ENCODE data around the gene CACHD1. TPM values are rescaled to one million over a fixed set of nuclear protein-coding genes. Genes with fewer than 3 reads are reported as not detected.

The CACHD1 gene
- total RNA-seq, 4 donors from 2014 or later: 1.6 to 3.2 (median 2.2) TPM; not detected in 1

DNA sequence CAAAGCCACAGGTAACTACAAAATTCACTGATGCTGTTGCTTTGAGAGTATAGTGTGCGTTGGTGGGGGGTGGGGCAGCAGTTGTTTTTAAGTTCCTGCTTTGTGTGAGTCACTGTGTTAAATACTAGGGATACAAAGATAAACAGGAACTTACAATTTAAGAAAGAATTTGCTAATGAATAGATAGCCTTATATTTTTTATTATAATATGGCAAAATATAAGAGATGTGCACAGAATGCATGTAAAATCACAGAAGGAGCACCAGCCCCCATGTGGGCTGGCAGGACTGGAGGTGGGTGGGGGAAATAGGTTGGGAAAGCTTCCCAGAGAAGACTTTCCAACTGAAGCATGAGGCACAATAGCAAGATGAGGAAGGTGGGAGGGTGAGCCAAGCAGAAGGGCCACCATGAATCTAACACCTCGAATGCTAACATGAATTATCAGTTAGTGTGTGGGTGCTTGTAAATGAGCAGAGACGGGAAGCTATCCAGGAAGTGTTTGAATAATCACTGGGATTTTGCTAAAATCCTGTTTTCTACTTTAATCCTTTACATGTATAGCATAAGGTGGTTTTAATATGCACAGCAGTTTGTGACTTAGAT lies 217.9 kb downstream of the CACHD1 start:
- no peak overlapping the region for H3K27ac ChIP-seq
- H3K4me1 ChIP-seq: peaks cover 0 to 12% (median 8%) of the 10 kb centered on the region in 4 donors
- DNase-seq: peak; percentile 11
- WGBS, 2 donors (ENCODE audit: low coverage in 1 of 2): 61 to 74% methylated on average over 3 of the region's 3 CpGs
- no peaks in the 10 kb centered on the region for H3K9me3 ChIP-seq
- in situ Hi-C loops (cut with MboI; ENCODE audit: low pct_ligation_motif_present in 1 of 4, low pct_unique_long_range_greater_than_20kb in 1 of 4, low sequenced_read_pairs in 3 of 4): loop anchor here in 3 of 4 donors (10.0 to 25.0 kb wide), 2 partner anchors 137 to 426 kb away; no protein-coding TSS in a partner anchor
- TF ChIP-seq POLR2AphosphoS5 (IDR thresholded peaks at IDR 0.05) (no peak), EP300 (IDR thresholded peaks at IDR 0.05; ENCODE audit: low read depth) (no peak), POLR2A (IDR thresholded peaks at IDR 0.05) (no peak)
- TF ChIP-seq, protein P1, sequence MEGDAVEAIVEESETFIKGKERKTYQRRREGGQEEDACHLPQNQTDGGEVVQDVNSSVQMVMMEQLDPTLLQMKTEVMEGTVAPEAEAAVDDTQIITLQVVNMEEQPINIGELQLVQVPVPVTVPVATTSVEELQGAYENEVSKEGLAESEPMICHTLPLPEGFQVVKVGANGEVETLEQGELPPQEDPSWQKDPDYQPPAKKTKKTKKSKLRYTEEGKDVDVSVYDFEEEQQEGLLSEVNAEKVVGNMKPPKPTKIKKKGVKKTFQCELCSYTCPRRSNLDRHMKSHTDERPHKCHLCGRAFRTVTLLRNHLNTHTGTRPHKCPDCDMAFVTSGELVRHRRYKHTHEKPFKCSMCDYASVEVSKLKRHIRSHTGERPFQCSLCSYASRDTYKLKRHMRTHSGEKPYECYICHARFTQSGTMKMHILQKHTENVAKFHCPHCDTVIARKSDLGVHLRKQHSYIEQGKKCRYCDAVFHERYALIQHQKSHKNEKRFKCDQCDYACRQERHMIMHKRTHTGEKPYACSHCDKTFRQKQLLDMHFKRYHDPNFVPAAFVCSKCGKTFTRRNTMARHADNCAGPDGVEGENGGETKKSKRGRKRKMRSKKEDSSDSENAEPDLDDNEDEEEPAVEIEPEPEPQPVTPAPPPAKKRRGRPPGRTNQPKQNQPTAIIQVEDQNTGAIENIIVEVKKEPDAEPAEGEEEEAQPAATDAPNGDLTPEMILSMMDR (IDR thresholded peaks at IDR 0.05): no peak
- intact Hi-C loops (cut with DNase I; ENCODE audit: low total_unique reads): no loop called here
- no peaks in the 10 kb centered on the region for H3K27me3 ChIP-seq
- no peak overlapping the region for H3K4me3 ChIP-seq
- H3K36me3 ChIP-seq: no peaks in the 10 kb centered on the region

DNA sequence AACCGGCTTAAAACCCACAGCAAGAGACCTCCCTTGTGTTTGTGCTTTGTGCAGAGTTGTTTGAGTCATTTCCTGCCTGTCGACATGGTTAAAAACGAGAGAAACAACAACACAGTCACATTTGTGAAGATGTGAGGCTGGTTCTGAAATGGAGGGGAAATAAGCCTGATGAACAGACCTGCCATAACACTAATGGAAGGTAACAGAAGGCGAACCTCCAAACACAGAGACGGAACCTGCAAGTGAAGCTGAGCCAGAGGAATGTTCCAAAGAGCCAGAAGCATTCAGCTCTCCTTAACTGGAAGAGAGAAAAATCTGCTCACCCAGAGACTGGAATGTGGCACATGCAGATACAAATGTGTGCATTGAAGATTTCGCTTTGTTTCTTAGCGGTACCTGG lies 221.7 kb downstream of the CACHD1 start:
- peak overlapping the region in 1 of 4 donors; percentile 1 for H3K27ac ChIP-seq
- 57 to 74% methylated on average over 7 of the region's 7 CpGs for WGBS, 2 donors (ENCODE audit: low coverage in 1 of 2)
- DNase-seq: no peak
- peaks cover 0 to 12% (median 8%) of the 10 kb centered on the region in 4 donors for H3K4me1 ChIP-seq
- in situ Hi-C loops (cut with MboI; ENCODE audit: low pct_ligation_motif_present in 1 of 4, low pct_unique_long_range_greater_than_20kb in 1 of 4, low sequenced_read_pairs in 3 of 4): loop anchor here in 3 of 4 donors (10.0 to 25.0 kb wide), 2 partner anchors 133 to 429 kb away; no protein-coding TSS in a partner anchor
- H3K9me3 ChIP-seq: no peaks in the 10 kb centered on the region
- intact Hi-C loops (cut with DNase I; ENCODE audit: low total_unique reads): no loop called here
- TF ChIP-seq POLR2AphosphoS5 (IDR thresholded peaks at IDR 0.05) (no peak), POLR2A (IDR thresholded peaks at IDR 0.05) (no peak), EP300 (IDR thresholded peaks at IDR 0.05; ENCODE audit: low read depth) (no peak)
- TF ChIP-seq, protein P1 (IDR thresholded peaks at IDR 0.05): no peak
- no peak overlapping the region for H3K4me3 ChIP-seq
- no peaks in the 10 kb centered on the region for H3K27me3 ChIP-seq
- no peaks in the 10 kb centered on the region for H3K36me3 ChIP-seq

DNA sequence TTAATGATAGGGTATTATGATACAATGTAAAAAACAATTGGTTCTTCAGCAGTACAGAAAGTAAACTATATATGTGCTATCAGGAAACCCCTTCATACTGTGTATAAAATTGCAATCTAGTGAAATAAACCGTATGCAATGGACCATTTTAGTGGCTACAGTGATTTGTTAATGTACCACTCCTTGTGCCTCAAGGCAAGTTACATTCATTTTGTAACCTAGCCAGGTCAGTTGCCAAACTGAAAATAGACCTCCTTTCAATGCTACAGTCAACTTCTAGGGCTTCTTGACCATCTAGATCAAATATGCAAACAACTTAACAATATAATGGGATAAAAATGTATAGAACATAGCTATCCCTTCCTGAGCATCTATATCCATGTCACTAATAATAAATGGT lies 223.0 kb downstream of the CACHD1 start:
- Histone ChIP-seq H3K36me3 (no peaks in the 10 kb centered on the region), H3K4me3 (no peak overlapping the region), H3K4me1 (peaks cover 0 to 2% (median under 1%) of the 10 kb centered on the region in 4 donors), H3K9me3 (no peaks in the 10 kb centered on the region), H3K27me3 (no peaks in the 10 kb centered on the region), H3K27ac (no peak overlapping the region)
- intact Hi-C loops (cut with DNase I; ENCODE audit: low total_unique reads): no loop called here
- in situ Hi-C loops (cut with MboI; ENCODE audit: low pct_ligation_motif_present in 1 of 4, low pct_unique_long_range_greater_than_20kb in 1 of 4, low sequenced_read_pairs in 3 of 4): loop anchor here in 3 of 4 donors (10.0 to 25.0 kb wide), 2 partner anchors 132 to 431 kb away; no protein-coding TSS in a partner anchor
- WGBS, 2 donors (ENCODE audit: low coverage in 1 of 2): 0% methylated on average over 1 of the region's 1 CpG
- TF ChIP-seq POLR2A (IDR thresholded peaks at IDR 0.05) (no peak), EP300 (IDR thresholded peaks at IDR 0.05; ENCODE audit: low read depth) (no peak), POLR2AphosphoS5 (IDR thresholded peaks at IDR 0.05) (no peak)
- TF ChIP-seq, protein P1 (IDR thresholded peaks at IDR 0.05): no peak
- DNase-seq: no peak

DNA sequence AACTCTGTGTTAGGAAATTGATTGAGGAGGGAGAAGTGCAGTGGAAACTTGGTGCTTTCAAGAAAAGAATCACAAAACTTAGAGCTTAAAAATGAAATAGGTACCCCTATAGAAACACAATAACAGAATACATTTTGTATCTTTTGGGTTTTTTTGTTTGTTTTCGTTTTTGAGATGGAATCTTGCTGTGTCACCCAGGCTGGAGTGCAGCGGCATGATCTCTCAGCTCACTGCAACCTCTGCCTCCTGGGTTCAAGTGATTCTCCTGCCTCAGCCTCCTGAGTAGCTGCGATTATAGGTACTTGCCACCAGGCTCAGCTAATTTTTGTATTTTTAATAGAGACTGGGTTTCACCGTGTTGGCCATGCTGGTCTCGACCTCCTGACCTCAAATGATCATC lies 223.5 kb downstream of the CACHD1 start:
- H3K36me3 ChIP-seq: no peaks in the 10 kb centered on the region
- no peak for TF ChIP-seq POLR2AphosphoS5 (IDR thresholded peaks at IDR 0.05)
- H3K4me1 ChIP-seq: no peaks in the 10 kb centered on the region
- no peak overlapping the region for H3K27ac ChIP-seq
- DNase-seq: no peak
- H3K9me3 ChIP-seq: no peaks in the 10 kb centered on the region
- WGBS, 2 donors (ENCODE audit: low coverage in 1 of 2): 80 to 85% methylated on average over 3 to 5 of the region's 5 CpGs
- no peaks in the 10 kb centered on the region for H3K27me3 ChIP-seq
- no peak overlapping the region for H3K4me3 ChIP-seq
- intact Hi-C loops (cut with DNase I; ENCODE audit: low total_unique reads): no loop called here
- in situ Hi-C loops (cut with MboI; ENCODE audit: low pct_ligation_motif_present in 1 of 4, low pct_unique_long_range_greater_than_20kb in 1 of 4, low sequenced_read_pairs in 3 of 4): loop anchor here in 3 of 4 donors (10.0 to 25.0 kb wide), 2 partner anchors 131 to 431 kb away; no protein-coding TSS in a partner anchor
